Karpas-422 (cell line): ENCODE results near the gene SERTAD1. TPM values are rescaled to one million over a fixed set of nuclear protein-coding genes. Genes with fewer than 3 reads are reported as not detected.

Experiments
- DNase-seq: peaks from one replicate; pipeline ENCODE4 v3.0.0-alpha.2; 2015
- H2AFZ ChIP-seq: fragments of 200-600 bp; sonication (generic); 2 replicates; pipeline ENCODE4 v1.6.1; 2014; ENCODE audit warnings: antibody characterized with exemption, low read length, mixed read lengths
- H3K27ac ChIP-seq: fragments of 200-600 bp; sonication (generic); 2 replicates; pipeline ENCODE4 v1.5.1; 2014; ENCODE audit warnings: mild to moderate bottlenecking, low read length, moderate library complexity
- H3K27me3 ChIP-seq: fragments of 200-600 bp; sonication (generic); 2 replicates; pipeline ENCODE4 v1.6.1; 2014; ENCODE audit warnings: low read length, mixed read lengths
- H3K36me3 ChIP-seq: fragments of 200-600 bp; sonication (generic); 2 replicates; pipeline ENCODE4 v1.6.1; 2014; ENCODE audit warnings: low read length, mixed read lengths; ENCODE audit not compliant: insufficient read depth
- H3K4me1 ChIP-seq: fragments of 200-600 bp; sonication (generic); 2 replicates; pipeline ENCODE4 v1.6.1; 2014; ENCODE audit warnings: mild to moderate bottlenecking, low read length, mixed read lengths
- H3K4me2 ChIP-seq: fragments of 200-600 bp; sonication (generic); 2 replicates; pipeline ENCODE4 v1.6.1; 2014; ENCODE audit warnings: low read length, low read depth, mild to moderate bottlenecking; ENCODE audit not compliant: poor library complexity, severe bottlenecking
- H3K4me3 ChIP-seq: fragments of 200-600 bp; sonication (generic); 2 replicates; pipeline ENCODE4 v1.5.1; 2014; ENCODE audit warnings: mild to moderate bottlenecking, antibody characterized with exemption, low read length, mixed read lengths
- H3K79me2 ChIP-seq: fragments of 200-600 bp; sonication (generic); 2 replicates; pipeline ENCODE4 v1.6.1; 2014; ENCODE audit warnings: mild to moderate bottlenecking, low read length, mixed read lengths
- H3K9ac ChIP-seq: fragments of 200-600 bp; sonication (generic); 2 replicates; pipeline ENCODE4 v1.6.0; 2014; ENCODE audit warnings: low read length
- H3K9me2 ChIP-seq: fragments of 200-600 bp; sonication (generic), shearing (Covaris generic); replicated peaks from 2 replicates; pipeline ENCODE4 v1.6.0; 2014; ENCODE audit warnings: mild to moderate bottlenecking, low read length, moderate library complexity; ENCODE audit not compliant: insufficient read depth
- H3K9me3 ChIP-seq: fragments of 300-700, 200-600 bp; sonication (generic); 2 replicates; pipeline ENCODE4 v1.6.1; 2014; ENCODE audit warnings: low read length, mixed read lengths
- H4K20me1 ChIP-seq: fragments of 200-600 bp; sonication (generic); 2 replicates; pipeline ENCODE4 v1.6.1; 2014; ENCODE audit warnings: mild to moderate bottlenecking, antibody characterized with exemption, low read length, low read depth; ENCODE audit not compliant: insufficient read depth
- total RNA-seq: library from RNA; depleted of rRNA; stranded (reverse); fragments of >200 nt; shearing (Covaris generic); gene quantifications from 2 replicates; pipeline ENCODE4 v1.2.3, GENCODE V29; 2014; ENCODE audit warnings: low replicate concordance

The SERTAD1 gene
- total RNA-seq, 1 experiment from 2014 or later = 4.8 TPM

DNA sequence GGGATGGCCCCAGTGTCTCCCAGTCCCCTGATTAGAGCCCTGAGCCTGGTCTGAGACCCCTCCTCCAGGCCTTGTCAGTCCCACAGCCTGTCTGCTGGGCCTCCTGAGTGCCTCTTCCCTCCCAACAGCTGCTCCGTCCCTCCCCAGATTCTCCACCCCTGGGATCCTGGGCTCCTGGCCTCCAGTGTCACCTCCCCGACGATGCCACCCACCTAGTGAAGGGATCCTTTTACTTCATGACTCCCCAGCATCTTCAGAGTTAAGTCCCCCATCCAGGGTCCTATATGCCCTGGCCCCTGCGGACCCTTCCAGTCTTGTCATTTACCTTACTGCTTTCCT is 8.2 kb downstream of the SERTAD1 start:
- H3K4me1 ChIP-seq = peaks cover 10% of the 10 kb centered on the region

DNA sequence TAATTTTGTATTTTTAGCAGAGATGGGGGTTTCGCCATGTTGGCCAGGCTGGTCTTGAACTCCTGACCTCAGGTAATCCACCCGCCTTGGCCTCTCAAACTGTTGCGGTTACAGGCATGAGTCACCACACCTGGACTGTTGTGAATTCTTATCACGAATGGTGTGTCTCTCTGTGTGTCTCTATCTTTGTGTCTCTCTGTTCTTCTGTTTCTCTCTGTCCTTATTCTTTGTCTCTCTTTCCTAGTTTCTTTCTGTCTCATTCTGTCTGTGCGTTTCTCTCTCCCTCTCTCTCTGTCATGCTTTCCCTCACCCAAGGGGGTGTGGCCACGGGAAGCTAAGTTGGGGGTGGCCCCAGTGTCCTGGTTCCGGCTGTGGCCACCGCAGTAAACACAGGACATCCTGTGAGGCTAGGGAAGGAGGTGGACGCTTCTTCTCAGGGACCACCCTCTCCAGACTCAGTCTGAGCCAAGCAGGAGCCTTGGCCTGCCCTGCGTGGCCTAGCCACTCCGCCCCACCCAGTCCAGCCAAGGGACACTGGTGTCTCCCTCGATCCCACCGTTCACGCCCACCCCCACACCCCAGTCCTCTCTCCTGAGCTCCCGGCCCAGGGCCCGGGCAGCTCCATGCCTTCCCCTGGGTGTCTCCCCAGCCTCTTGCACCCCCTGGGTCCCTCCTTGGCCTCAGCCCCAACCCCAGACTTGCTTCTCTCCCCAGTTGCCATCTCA is 8.7 kb downstream of the SERTAD1 start:
- Histone ChIP-seq H3K4me2 (no peak overlapping the region), H3K27ac (no peak overlapping the region)
- no peak for DNase-seq

More for the DNA sequence above, 8.2 kb downstream of the SERTAD1 start:
- Histone ChIP-seq H4K20me1 (no peaks in the 10 kb centered on the region), H2AFZ (no peak overlapping the region), H3K27me3 (no peaks in the 10 kb centered on the region), H3K9me3 (no peaks in the 10 kb centered on the region), H3K4me3 (no peak overlapping the region), H3K27ac (no peak overlapping the region), H3K9me2 (no peaks in the 10 kb centered on the region), H3K36me3 (no peaks in the 10 kb centered on the region), H3K4me2 (no peak overlapping the region), H3K9ac (no peak overlapping the region), H3K79me2 (no peaks in the 10 kb centered on the region)
- no peak for DNase-seq

GRCh38 chr19:40415768-40416167 is 10.0 kb downstream of the SERTAD1 start:
- Histone ChIP-seq H3K27ac (no peak overlapping the region), H4K20me1 (no peaks in the 10 kb centered on the region), H2AFZ (no peak overlapping the region), H3K9ac (no peak overlapping the region), H3K79me2 (no peaks in the 10 kb centered on the region), H3K9me3 (no peaks in the 10 kb centered on the region), H3K4me1 (peaks cover under 1% of the 10 kb centered on the region; the same call in 1 of the 2 replicates), H3K4me2 (no peak overlapping the region), H3K9me2 (no peaks in the 10 kb centered on the region), H3K27me3 (no peaks in the 10 kb centered on the region), H3K4me3 (no peak overlapping the region), H3K36me3 (no peaks in the 10 kb centered on the region)
- no peak for DNase-seq

More for the DNA sequence above, 8.7 kb downstream of the SERTAD1 start:
- Histone ChIP-seq H3K27me3 (no peaks in the 10 kb centered on the region), H4K20me1 (no peaks in the 10 kb centered on the region), H3K79me2 (no peaks in the 10 kb centered on the region), H3K4me1 (peaks cover 10% of the 10 kb centered on the region), H3K9ac (no peak overlapping the region), H3K9me3 (no peaks in the 10 kb centered on the region), H3K4me3 (no peak overlapping the region), H2AFZ (no peak overlapping the region), H3K9me2 (no peaks in the 10 kb centered on the region), H3K36me3 (no peaks in the 10 kb centered on the region)

DNA sequence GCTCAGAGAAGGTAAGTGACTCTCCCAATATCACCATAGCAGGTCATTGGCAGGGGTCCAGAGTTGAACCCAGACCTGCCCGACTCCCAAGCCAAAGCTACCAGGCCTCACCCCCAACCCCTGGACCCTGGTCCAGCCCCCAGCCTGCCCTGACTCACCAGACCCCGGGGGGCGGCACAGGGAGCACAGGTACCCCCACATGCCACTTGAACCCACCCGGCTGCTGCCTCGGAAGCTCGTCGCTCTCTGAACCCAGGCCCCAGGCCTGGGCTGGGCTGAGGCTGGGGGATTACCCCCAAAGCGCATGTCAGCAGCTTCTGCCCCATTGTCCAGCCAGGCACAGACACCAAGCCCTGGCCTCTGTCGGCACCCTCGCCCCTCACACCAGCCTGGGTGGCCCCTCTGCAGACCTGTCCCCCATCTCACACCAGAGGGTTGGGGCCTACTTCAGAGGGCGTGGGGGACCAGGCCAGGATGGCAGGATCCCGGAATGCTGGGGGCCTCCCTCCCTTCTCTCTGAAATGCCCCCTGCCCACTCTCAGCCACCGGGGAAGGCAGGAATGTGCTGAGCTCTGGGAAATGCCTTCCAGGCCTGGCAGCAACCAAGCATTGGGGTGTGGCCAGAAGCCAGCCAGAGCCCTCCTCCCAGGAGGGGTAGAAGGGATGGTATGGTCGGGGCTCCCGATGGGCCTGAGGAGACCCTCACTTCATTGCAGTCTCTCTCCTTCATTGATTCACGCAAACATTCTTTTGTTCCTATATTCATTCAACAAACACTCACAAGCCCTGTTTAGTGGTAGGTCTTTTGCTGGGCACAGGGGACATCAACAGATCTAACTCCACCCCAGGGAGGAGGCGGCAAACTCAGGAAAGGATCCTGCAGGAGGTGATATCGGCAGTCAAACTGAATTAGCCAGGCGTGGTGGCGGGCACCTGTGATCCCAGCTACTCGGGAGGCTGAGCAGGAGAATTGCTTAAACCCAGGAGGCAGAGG is 11.0 kb downstream of the SERTAD1 start:
- Histone ChIP-seq H3K27me3 (no peaks in the 10 kb centered on the region), H3K9me3 (no peaks in the 10 kb centered on the region), H3K4me2 (no peak overlapping the region), H3K4me1 (peaks cover 2% of the 10 kb centered on the region), H3K9me2 (no peaks in the 10 kb centered on the region), H3K79me2 (no peaks in the 10 kb centered on the region), H4K20me1 (no peaks in the 10 kb centered on the region), H2AFZ (no peak overlapping the region), H3K36me3 (no peaks in the 10 kb centered on the region), H3K4me3 (no peak overlapping the region), H3K27ac (no peak overlapping the region), H3K9ac (no peak overlapping the region)
- DNase-seq = no peak

DNA sequence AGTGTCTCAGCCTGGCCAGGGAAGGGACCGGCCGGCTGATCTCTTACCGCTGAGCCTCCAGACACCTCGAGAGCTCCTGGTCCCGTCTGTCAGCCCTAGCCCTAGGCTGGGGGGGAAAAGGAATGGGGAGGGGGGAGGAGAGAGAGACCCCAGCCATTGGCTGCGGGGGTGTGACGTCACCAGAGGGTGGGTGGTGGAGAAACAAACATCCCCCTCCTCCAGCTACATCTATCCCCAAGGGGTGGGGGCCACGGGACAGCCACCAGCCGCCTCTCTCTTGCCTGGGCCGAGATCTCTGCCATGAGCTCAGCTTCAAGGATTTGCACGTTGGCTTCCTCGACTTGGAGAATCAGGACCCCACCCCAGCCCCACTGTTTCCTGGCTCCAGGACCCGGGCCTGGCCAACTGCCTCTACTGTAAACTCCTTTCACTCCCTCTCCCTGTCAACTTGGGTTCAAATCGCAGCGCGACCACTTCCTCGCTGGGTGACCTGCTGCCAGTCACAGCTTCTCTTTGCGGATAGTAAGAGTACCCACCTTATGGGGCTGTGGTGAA is 12.4 kb downstream of the SERTAD1 start, which contains the start of gene PRX:
TSS of gene PRX (minus strand) at position 88 of the 555 bp plus-strand sequence. CDS start 5,446 bp downstream, outside the sequence.
- no peak within 1 kb of the TSS for H3K4me2 ChIP-seq
- H3K9ac ChIP-seq = no peak within 1 kb of the TSS
- no peaks in the 10 kb centered on the region for H3K9me3 ChIP-seq
- no peak within 1 kb of the TSS for H3K4me3 ChIP-seq
- H3K79me2 ChIP-seq = no peaks in the 10 kb centered on the region
- DNase-seq = no peak
- no peaks in the 10 kb centered on the region for H3K27me3 ChIP-seq
- H4K20me1 ChIP-seq = no peaks in the 10 kb centered on the region
- no peak within 1 kb of the TSS for H3K27ac ChIP-seq
- H3K9me2 ChIP-seq = no peaks in the 10 kb centered on the region
- H3K36me3 ChIP-seq = no peaks in the 10 kb centered on the region
- no peak within 1 kb of the TSS for H2AFZ ChIP-seq
- H3K4me1 ChIP-seq = peaks cover 4% of the 10 kb centered on the region

DNA sequence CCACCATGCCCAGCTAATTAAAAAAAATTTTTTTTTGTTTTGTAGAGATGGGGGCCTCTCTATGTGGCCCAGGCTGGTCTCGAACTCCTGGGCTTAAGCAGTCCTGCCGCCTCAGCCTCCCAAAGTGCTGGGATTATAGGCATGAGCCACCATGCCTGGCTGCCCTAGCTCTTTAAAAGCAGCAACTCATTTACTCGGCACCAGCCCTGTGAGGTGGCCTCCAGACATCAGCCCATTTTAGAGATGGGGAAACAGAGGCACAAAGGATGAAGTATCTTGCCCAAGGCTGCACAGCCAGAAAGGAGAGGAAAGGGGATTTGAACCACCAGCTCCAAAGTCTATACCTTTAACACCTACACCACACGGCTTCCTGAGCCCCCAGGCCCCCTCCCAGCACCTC is 12.9 kb downstream of the SERTAD1 start:
- Histone ChIP-seq H3K9me2 (no peaks in the 10 kb centered on the region), H3K9ac (no peak overlapping the region), H3K79me2 (no peaks in the 10 kb centered on the region), H2AFZ (no peak overlapping the region), H3K4me3 (no peak overlapping the region), H3K27me3 (no peaks in the 10 kb centered on the region), H4K20me1 (no peaks in the 10 kb centered on the region), H3K36me3 (no peaks in the 10 kb centered on the region), H3K9me3 (no peaks in the 10 kb centered on the region), H3K4me2 (no peak overlapping the region), H3K27ac (no peak overlapping the region), H3K4me1 (peaks cover 4% of the 10 kb centered on the region)
- no peak for DNase-seq

DNA sequence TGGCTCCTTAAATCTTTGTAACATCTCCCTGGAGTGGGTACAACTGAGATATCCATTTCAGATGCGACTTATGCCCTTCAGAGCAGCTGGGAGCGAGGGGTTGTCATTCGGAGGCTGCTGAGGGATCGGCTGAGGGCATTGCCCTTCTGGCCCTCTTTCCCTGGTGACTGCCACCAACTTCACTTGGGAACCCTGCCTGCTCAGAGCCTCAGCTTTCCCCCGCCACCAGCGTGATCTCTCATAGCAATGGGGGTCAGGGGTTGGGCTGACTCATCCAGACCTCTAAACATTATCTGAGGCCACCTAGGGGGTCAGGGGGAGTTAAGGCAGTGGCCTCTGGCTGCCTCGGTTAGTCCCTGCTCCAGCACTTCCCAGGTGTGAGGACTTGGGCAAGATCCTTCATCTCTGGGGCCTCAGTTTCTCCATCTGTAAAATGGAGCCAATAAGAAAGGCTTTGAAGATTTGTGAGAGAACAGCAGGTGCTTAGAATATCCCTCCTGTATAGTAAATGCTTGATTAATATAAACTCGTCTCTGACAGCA is 13.8 kb downstream of the SERTAD1 start:
- H3K9ac ChIP-seq = no peak overlapping the region
- no peak overlapping the region for H3K4me2 ChIP-seq
- no peak overlapping the region for H3K27ac ChIP-seq
- H3K4me1 ChIP-seq = peaks cover 4% of the 10 kb centered on the region
- no peaks in the 10 kb centered on the region for H3K27me3 ChIP-seq
- no peaks in the 10 kb centered on the region for H3K79me2 ChIP-seq
- H3K9me3 ChIP-seq = no peaks in the 10 kb centered on the region
- H3K9me2 ChIP-seq = no peaks in the 10 kb centered on the region
- DNase-seq = no peak
- H2AFZ ChIP-seq = no peak overlapping the region
- H3K4me3 ChIP-seq = no peak overlapping the region
- H3K36me3 ChIP-seq = no peaks in the 10 kb centered on the region
- no peaks in the 10 kb centered on the region for H4K20me1 ChIP-seq
